LNCAP (cell line): ENCODE measurements around the gene NSFL1C.

Experiments used
- CTCF ChIP-seq: fragments of 450-650 bp; IDR thresholded peaks from 2 replicates; pipeline ENCODE4 v1.5.1; 2017; ENCODE audit warnings: mild to moderate bottlenecking

The NSFL1C gene

GRCh38 chr20:1415667-1416468 lies 50.8 kb downstream of the NSFL1C start:
- TF ChIP-seq CTCF, result no peak

DNA sequence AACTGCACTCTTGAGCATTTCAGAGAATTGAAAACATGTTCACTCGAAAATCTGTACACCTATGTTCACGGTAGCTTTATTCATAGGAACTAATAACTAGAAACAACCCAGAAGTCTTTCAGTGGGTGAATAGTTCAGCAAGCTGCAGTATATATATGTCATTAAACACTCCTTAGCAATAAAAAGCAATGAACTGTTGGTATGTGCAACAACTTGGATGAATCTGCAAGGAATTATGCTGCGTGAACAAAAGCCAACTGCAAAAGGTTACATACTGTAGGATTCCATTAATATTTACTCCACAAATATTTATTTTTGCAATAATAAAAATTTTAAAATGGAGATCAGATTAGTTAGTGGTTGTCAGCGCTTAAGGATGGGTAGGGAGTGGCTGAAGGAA lies 51.7 kb downstream of the NSFL1C start:
- TF ChIP-seq CTCF, result no peak

GRCh38 chr20:1405801-1406200 lies 60.8 kb downstream of the NSFL1C start:
- no peak for TF ChIP-seq CTCF

DNA sequence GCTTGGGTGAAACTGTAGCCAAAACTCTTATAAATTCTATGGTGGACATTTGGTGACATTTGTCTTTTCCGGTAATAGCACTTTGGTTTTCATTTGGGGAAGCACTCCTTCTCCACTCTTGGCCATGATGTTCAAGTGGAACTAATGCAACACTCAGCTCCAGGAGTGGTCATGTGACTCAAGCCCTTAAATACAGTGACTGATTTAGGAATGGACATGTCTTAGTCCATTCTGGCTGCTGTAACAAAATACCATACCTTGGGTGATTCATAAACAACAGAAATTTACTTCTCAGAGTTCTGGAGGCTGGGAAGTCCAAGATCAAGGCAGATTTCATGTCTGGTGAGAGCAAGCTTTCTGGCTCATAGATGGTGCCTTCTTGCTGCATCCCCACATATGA lies 63.0 kb downstream of the NSFL1C start:
- no peak for TF ChIP-seq CTCF

- no peak for TF ChIP-seq CTCF
These were observed 64.5 kb downstream of the NSFL1C start for GRCh38 chr20:1402149-1402548.

DNA sequence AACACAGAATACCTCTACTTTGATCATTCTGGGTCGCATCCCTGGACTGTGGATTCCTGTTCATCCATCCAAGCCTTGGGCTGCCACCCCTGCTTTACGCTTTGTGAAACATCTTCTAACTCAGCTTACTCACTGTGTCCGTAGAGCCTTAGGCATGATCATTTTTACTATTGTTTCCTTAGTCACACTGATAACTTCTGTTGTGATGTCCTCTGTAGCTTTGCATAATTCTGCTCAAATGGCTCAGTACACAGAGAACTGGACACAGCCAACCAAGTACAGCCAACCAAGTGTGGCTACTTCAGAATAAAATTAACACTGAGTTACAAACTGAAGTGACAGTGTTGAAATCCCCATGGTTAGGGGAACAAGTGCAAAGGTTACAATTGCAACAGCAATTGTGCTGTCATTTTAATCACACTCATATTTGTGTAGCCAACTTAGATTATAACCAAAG lies 65.2 kb downstream of the NSFL1C start:
- TF ChIP-seq CTCF, result no peak

- TF ChIP-seq CTCF, result no peak; the same call in 1 of the 2 replicates
These were observed 68.9 kb downstream of the NSFL1C start for GRCh38 chr20:1397710-1398109.
